ENCODE data around the gene TIMP1. TPM values are rescaled to one million over a fixed set of nuclear protein-coding genes. Genes with fewer than 3 reads are reported as not detected.

Gene TIMP1
- total RNA-seq, 4 donors from 2014 or later, result 10.9 to 90.6 (median 36.7) TPM

- Histone ChIP-seq H3K9me3 (no peaks in the 10 kb centered on the region), H3K4me3 (no peak overlapping the region), H3K27me3 (no peaks in the 10 kb centered on the region), H3K36me3 (no peaks in the 10 kb centered on the region), H3K4me1 (peaks cover 0 to 11% (median 5%) of the 10 kb centered on the region in 3 donors), H3K27ac (no peak overlapping the region)
- no peak for TF ChIP-seq POLR2A (IDR thresholded peaks at IDR 0.05)
- no peak for TF ChIP-seq CTCF (IDR thresholded peaks at IDR 0.05)
- intact Hi-C loops (cut with DNase I), result no loop called here
- no peak for DNase-seq
- WGBS, 2 donors, result 69 to 91% methylated on average over 4 to 10 of the region's 16 CpGs
Observed at GRCh38 chrX:47587906-47588735, 5.9 kb downstream of the TIMP1 start.

GRCh38 chrX:47590984-47591383 lies 8.7 kb downstream of the TIMP1 start:
- H3K9me3 ChIP-seq, result no peaks in the 10 kb centered on the region
- no peaks in the 10 kb centered on the region for H3K36me3 ChIP-seq
- H3K4me3 ChIP-seq, result no peak overlapping the region
- DNase-seq, result no peak
- intact Hi-C loops (cut with DNase I), result no loop called here
- TF ChIP-seq POLR2A (IDR thresholded peaks at IDR 0.05) (no peak), CTCF (IDR thresholded peaks at IDR 0.05) (no peak)
- H3K27me3 ChIP-seq, result no peaks in the 10 kb centered on the region
- no peak overlapping the region for H3K27ac ChIP-seq
- 84% methylated on average over 5 of the region's 5 CpGs; no CpG with 5 or more reads in 1 of the 2 donors for WGBS, 2 donors
- no peaks in the 10 kb centered on the region for H3K4me1 ChIP-seq

- Histone ChIP-seq H3K36me3 (no peaks in the 10 kb centered on the region), H3K4me1 (no peaks in the 10 kb centered on the region), H3K4me3 (no peak overlapping the region), H3K27ac (no peak overlapping the region), H3K9me3 (peaks cover 0 to 8% (median 0%) of the 10 kb centered on the region in 3 donors), H3K27me3 (no peaks in the 10 kb centered on the region)
- DNase-seq, result no peak
- TF ChIP-seq POLR2A (IDR thresholded peaks at IDR 0.05), result no peak
- no peak for TF ChIP-seq CTCF (IDR thresholded peaks at IDR 0.05)
- intact Hi-C loops (cut with DNase I), result no loop called here
- WGBS, 2 donors, result 59 to 73% methylated on average over 3 to 4 of the region's 4 CpGs
Observed at GRCh38 chrX:47593522-47593921, 11.3 kb downstream of the TIMP1 start.

GRCh38 chrX:47595716-47596251 lies 13.5 kb downstream of the TIMP1 start:
- no peaks in the 10 kb centered on the region for H3K4me1 ChIP-seq
- TF ChIP-seq CTCF (IDR thresholded peaks at IDR 0.05), result no peak
- TF ChIP-seq POLR2A (IDR thresholded peaks at IDR 0.05), result no peak
- H3K27ac ChIP-seq, result peak overlapping the region in 1 of 4 donors; percentile 11
- intact Hi-C loops (cut with DNase I), result no loop called here
- H3K27me3 ChIP-seq, result no peaks in the 10 kb centered on the region
- WGBS, 2 donors, result 0 to 29% methylated on average over 1 of the region's 1 CpG
- H3K9me3 ChIP-seq, result peaks cover 0 to 8% (median 0%) of the 10 kb centered on the region in 3 donors
- no peak for DNase-seq
- H3K36me3 ChIP-seq, result no peaks in the 10 kb centered on the region
- H3K4me3 ChIP-seq, result no peak overlapping the region

GRCh38 chrX:47596256-47596655 lies 14.0 kb downstream of the TIMP1 start:
- Histone ChIP-seq H3K27ac (peak overlapping the region in 1 of 4 donors; percentile 11), H3K9me3 (peaks cover 0 to 8% (median 0%) of the 10 kb centered on the region in 3 donors), H3K36me3 (no peaks in the 10 kb centered on the region), H3K27me3 (no peaks in the 10 kb centered on the region), H3K4me1 (no peaks in the 10 kb centered on the region), H3K4me3 (no peak overlapping the region)
- TF ChIP-seq CTCF (IDR thresholded peaks at IDR 0.05), result no peak
- TF ChIP-seq POLR2A (IDR thresholded peaks at IDR 0.05), result no peak
- intact Hi-C loops (cut with DNase I), result no loop called here
- no peak for DNase-seq
- WGBS, 2 donors, result 52 to 74% methylated on average over 2 of the region's 2 CpGs

Measured in esophagus squamous epithelium (tissue), 5 donors.